Measurements from ENCODE around the gene KRTAP4-8. TPM values are rescaled to one million over a fixed set of nuclear protein-coding genes. Genes with fewer than 3 reads are reported as not detected.

The KRTAP4-8 gene
- total and polyA plus RNA-seq, 4 donors, result not detected

- no peak for DNase-seq (ENCODE audit: low spot score)
- no peak overlapping the region for H3K27ac ChIP-seq (ENCODE audit: low read depth in 1 of 2, low read length in 2 of 2)
- 87% methylated on average over 4 of the region's 4 CpGs for WGBS
- no peak for TF ChIP-seq SP1 (IDR thresholded peaks at IDR 0.05)
- no peak for TF ChIP-seq RAD21 (IDR thresholded peaks at IDR 0.05)
- no peak for TF ChIP-seq GABPA (IDR thresholded peaks at IDR 0.05 in 1 of 2, conservative IDR thresholded peaks at IDR 0.05 in 1 of 2)
- TF ChIP-seq FOXA2 (IDR thresholded peaks at IDR 0.05), result no peak
- TF ChIP-seq, protein P1, sequence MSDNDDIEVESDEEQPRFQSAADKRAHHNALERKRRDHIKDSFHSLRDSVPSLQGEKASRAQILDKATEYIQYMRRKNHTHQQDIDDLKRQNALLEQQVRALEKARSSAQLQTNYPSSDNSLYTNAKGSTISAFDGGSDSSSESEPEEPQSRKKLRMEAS (IDR thresholded peaks at IDR 0.05), result no peak
- no peak for TF ChIP-seq EGR1 (IDR thresholded peaks at IDR 0.05; ENCODE audit: low read depth in 2 of 2)
- TF ChIP-seq FOXA1 (IDR thresholded peaks at IDR 0.05), result no peak
- no peak for TF ChIP-seq TAF1 (conservative IDR thresholded peaks at IDR 0.05)
- no peak for TF ChIP-seq REST (IDR thresholded peaks at IDR 0.05)
- no peak for TF ChIP-seq NR2F2 (IDR thresholded peaks at IDR 0.05)
- TF ChIP-seq, protein P2, sequence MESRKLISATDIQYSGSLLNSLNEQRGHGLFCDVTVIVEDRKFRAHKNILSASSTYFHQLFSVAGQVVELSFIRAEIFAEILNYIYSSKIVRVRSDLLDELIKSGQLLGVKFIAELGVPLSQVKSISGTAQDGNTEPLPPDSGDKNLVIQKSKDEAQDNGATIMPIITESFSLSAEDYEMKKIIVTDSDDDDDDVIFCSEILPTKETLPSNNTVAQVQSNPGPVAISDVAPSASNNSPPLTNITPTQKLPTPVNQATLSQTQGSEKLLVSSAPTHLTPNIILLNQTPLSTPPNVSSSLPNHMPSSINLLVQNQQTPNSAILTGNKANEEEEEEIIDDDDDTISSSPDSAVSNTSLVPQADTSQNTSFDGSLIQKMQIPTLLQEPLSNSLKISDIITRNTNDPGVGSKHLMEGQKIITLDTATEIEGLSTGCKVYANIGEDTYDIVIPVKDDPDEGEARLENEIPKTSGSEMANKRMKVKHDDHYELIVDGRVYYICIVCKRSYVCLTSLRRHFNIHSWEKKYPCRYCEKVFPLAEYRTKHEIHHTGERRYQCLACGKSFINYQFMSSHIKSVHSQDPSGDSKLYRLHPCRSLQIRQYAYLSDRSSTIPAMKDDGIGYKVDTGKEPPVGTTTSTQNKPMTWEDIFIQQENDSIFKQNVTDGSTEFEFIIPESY (IDR thresholded peaks at IDR 0.05), result no peak
- no peaks in the 10 kb centered on the region for H3K36me3 ChIP-seq (ENCODE audit: control insufficient read depth in 4 of 4, insufficient read depth in 3 of 4, low read depth in 1 of 4, low read length in 3 of 4)
- H3K9me3 ChIP-seq (ENCODE audit: control insufficient read depth in 4 of 4, low read length in 3 of 4), result no peaks in the 10 kb centered on the region
- H3K4me3 ChIP-seq (ENCODE audit: low read depth in 1 of 3, low read length in 3 of 3), result no peak overlapping the region
- H3K9ac ChIP-seq (ENCODE audit: low read depth in 1 of 2, low read length in 2 of 2), result no peak overlapping the region
- no peaks in the 10 kb centered on the region for H3K27me3 ChIP-seq (ENCODE audit: control insufficient read depth in 4 of 4, insufficient read depth in 4 of 4, low read length in 3 of 4)
- no peaks in the 10 kb centered on the region for H3K4me1 ChIP-seq (ENCODE audit: control insufficient read depth in 4 of 4, insufficient read depth in 4 of 4, low read length in 3 of 4)
Observed at GRCh38 chr17:41054025-41054424, 43.9 kb downstream of the KRTAP4-8 start.

DNA sequence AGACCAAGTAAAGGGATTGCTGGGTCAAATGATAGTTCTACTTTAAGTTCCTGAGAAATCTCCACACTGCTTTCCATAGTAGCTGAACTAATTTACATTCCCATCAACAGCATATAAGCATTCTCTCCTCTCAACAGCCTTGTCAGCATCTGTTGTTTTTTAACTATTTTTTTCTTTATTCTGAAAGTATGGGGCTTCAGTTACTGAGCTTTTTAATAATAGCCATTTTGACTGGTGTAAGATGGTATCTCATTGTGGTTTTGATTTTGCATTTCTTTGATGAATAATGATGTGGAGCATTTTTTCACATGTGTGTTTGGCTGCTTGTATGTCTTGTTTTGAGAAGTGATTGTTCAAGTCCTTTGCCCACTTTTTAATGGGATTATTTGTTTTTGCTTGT, 45.4 kb downstream of the KRTAP4-8 start:
- no peak overlapping the region for H3K9ac ChIP-seq (ENCODE audit: low read depth in 1 of 2, low read length in 2 of 2)
- no peak overlapping the region for H3K27ac ChIP-seq (ENCODE audit: low read depth in 1 of 2, low read length in 2 of 2)
- no peak for DNase-seq (ENCODE audit: low spot score)
- no peaks in the 10 kb centered on the region for H3K36me3 ChIP-seq (ENCODE audit: control insufficient read depth in 4 of 4, insufficient read depth in 3 of 4, low read depth in 1 of 4, low read length in 3 of 4)
- TF ChIP-seq, protein P3, sequence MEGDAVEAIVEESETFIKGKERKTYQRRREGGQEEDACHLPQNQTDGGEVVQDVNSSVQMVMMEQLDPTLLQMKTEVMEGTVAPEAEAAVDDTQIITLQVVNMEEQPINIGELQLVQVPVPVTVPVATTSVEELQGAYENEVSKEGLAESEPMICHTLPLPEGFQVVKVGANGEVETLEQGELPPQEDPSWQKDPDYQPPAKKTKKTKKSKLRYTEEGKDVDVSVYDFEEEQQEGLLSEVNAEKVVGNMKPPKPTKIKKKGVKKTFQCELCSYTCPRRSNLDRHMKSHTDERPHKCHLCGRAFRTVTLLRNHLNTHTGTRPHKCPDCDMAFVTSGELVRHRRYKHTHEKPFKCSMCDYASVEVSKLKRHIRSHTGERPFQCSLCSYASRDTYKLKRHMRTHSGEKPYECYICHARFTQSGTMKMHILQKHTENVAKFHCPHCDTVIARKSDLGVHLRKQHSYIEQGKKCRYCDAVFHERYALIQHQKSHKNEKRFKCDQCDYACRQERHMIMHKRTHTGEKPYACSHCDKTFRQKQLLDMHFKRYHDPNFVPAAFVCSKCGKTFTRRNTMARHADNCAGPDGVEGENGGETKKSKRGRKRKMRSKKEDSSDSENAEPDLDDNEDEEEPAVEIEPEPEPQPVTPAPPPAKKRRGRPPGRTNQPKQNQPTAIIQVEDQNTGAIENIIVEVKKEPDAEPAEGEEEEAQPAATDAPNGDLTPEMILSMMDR (IDR thresholded peaks at IDR 0.05; ENCODE audit: low read depth, low read length, missing input control), result no peak
- TF ChIP-seq JUND (IDR thresholded peaks at IDR 0.05), result no peak
- TF ChIP-seq, protein P2 (IDR thresholded peaks at IDR 0.05), result no peak
- no peak for TF ChIP-seq REST (IDR thresholded peaks at IDR 0.05)
- TF ChIP-seq NR2F2 (IDR thresholded peaks at IDR 0.05), result no peak
- TF ChIP-seq, protein P1 (IDR thresholded peaks at IDR 0.05), result no peak
- H3K27me3 ChIP-seq (ENCODE audit: control insufficient read depth in 4 of 4, insufficient read depth in 4 of 4, low read length in 3 of 4), result no peaks in the 10 kb centered on the region
- H3K4me3 ChIP-seq (ENCODE audit: low read depth in 1 of 3, low read length in 3 of 3), result no peak overlapping the region
- no peaks in the 10 kb centered on the region for H3K4me1 ChIP-seq (ENCODE audit: control insufficient read depth in 4 of 4, insufficient read depth in 4 of 4, low read length in 3 of 4)
- no peaks in the 10 kb centered on the region for H3K9me3 ChIP-seq (ENCODE audit: control insufficient read depth in 4 of 4, low read length in 3 of 4)
